A673 (cell line): ENCODE results near the gene RITA1. TPM values are rescaled to one million over a fixed set of nuclear protein-coding genes. Genes with fewer than 3 reads are reported as not detected.
"Not testable (repeated sequence)": the region's sequence is repeated elsewhere in the genome, so short reads cannot be mapped to it uniquely, and the experiment has no call there.

Experiments
- BruUV-seq: library from RNA; stranded (reverse); fragments of 400-500 nt; replicated peaks from 2 replicates; lab custom pipeline; 2021; lab: Mats Ljungman, UMichigan
- CTCF ChIA-PET: fragments of 300-600 bp; sonication (Branson Sonifier 250); formaldehyde crosslinking; loops from one replicate; lab custom pipeline; 2022; ENCODE audit warnings: antibody characterized with exemption; lab: Charles Lee
- POLR2A ChIA-PET: fragments of 300-600 bp; sonication (Branson Sonifier 250); formaldehyde crosslinking; loops from one replicate; lab custom pipeline; 2022; ENCODE audit warnings: antibody characterized with exemption; ENCODE audit not compliant: low non-redundant PET; lab: Charles Lee
- DNase-seq: peaks from one replicate; pipeline ENCODE4 v3.0.0-alpha.2; 2015; ENCODE audit warnings: low spot score
- H3K27ac ChIP-seq: fragments of 200-600 bp; sonication (generic); 2 replicates; pipeline ENCODE4 v1.5.1; 2016; ENCODE audit warnings: mixed run types, low read depth, mild to moderate bottlenecking, mixed read lengths, antibody characterized with exemption, low read length; ENCODE audit not compliant: poor library complexity, severe bottlenecking
- H3K27me3 ChIP-seq: fragments of 200-600 bp; sonication (generic); replicated peaks from 2 replicates; pipeline ENCODE4 v1.6.1; 2017; ENCODE audit warnings: mixed run types, low read depth, mild to moderate bottlenecking, mixed read lengths, antibody characterized with exemption, low read length; ENCODE audit not compliant: insufficient read depth, poor library complexity
- H3K36me3 ChIP-seq: fragments of 200-600 bp; sonication (generic); 2 replicates; pipeline ENCODE4 v1.6.1; 2016; ENCODE audit warnings: mixed run types, mild to moderate bottlenecking, mixed read lengths, antibody characterized with exemption, low read length; ENCODE audit not compliant: insufficient read depth, poor library complexity, severe bottlenecking
- H3K4me1 ChIP-seq: fragments of 200-600 bp; sonication (generic); 2 replicates; pipeline ENCODE4 v1.6.1; 2017; ENCODE audit warnings: mixed run types, mild to moderate bottlenecking, mixed read lengths, antibody characterized with exemption, low read length; ENCODE audit not compliant: insufficient read depth, poor library complexity, severe bottlenecking
- H3K4me3 ChIP-seq: fragments of 200-600 bp; sonication (generic); 2 replicates; pipeline ENCODE4 v1.5.1; 2016; ENCODE audit warnings: low read depth, mixed run types, mild to moderate bottlenecking, mixed read lengths, low read length; ENCODE audit not compliant: poor library complexity, severe bottlenecking
- H3K9me3 ChIP-seq: fragments of 200-600 bp; sonication (generic); 2 replicates; pipeline ENCODE4 v1.6.1; 2016; ENCODE audit warnings: mixed run types, low read depth, mild to moderate bottlenecking, mixed read lengths, antibody characterized with exemption, low read length; ENCODE audit not compliant: poor library complexity, severe bottlenecking
- CTCF ChIP-seq: fragments of 300-800, 200-600 bp; sonication (generic); conservative IDR thresholded peaks from 2 replicates; pipeline ENCODE4 v1.5.1; 2017; ENCODE audit warnings: low read depth, mild to moderate bottlenecking, antibody characterized with exemption, low read length, moderate library complexity, mixed read lengths
- EZH2 ChIP-seq: fragments of 200-600 bp; sonication (generic); IDR thresholded peaks from 2 replicates; pipeline ENCODE4 v1.6.1; 2017; ENCODE audit warnings: borderline replicate concordance, low read depth, mild to moderate bottlenecking, mixed read lengths, antibody characterized with exemption, low read length; ENCODE audit not compliant: poor library complexity, severe bottlenecking
- intact Hi-C: fragments of 100-400 bp; cut with micrococcal nuclease; formaldehyde crosslinking; loops from one replicate; pipeline ENCODE4 v1.10.0; 2022; ENCODE audit not compliant: unreplicated experiment
- total RNA-seq: library from RNA; stranded (reverse); gene quantifications from 2 replicates; pipeline ENCODE4 v1.2.3, GENCODE V29; 2021

RITA1 gene
- total RNA-seq, 1 experiment from 2014 or later = 22.3 TPM

- no TSS peak for BruUV-seq
- H3K4me3 ChIP-seq = no peak overlapping the region
- POLR2A ChIA-PET = no interaction called here
- no peak overlapping the region for H3K27ac ChIP-seq
- H3K4me1 ChIP-seq = peaks cover 4% of the 10 kb centered on the region
- no peak for DNase-seq
- H3K27me3 ChIP-seq = no peaks in the 10 kb centered on the region
- no peaks in the 10 kb centered on the region for H3K9me3 ChIP-seq
- no peak for TF ChIP-seq EZH2
- intact Hi-C loops = no loop called here
- no peaks in the 10 kb centered on the region for H3K36me3 ChIP-seq
- CTCF ChIA-PET = no interaction called here
Measured at GRCh38 chr12:113140706-113141105, 44.8 kb upstream of the RITA1 start.

DNA sequence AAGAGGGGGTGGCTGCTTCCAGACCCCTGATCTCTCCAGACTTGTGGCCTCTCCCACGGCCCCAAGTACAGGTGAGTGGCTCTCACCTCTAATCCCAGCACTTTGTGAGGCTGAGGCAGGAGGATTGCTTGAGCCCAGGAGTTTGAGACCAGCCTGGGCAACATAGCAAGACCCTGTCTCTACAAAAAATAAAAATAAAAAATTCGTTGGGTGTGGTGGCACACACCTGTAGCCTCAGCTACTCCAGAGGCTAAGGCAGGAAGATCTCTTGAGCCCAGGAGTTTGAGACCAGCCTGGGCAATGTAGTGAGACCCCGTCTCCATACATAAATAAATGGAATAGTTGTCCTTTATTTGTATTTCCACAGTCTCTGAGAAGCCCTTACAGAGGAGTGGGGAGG is 43.8 kb upstream of the RITA1 start:
- H3K9me3 ChIP-seq, H3K27ac ChIP-seq, POLR2A ChIA-PET, BruUV-seq, CTCF ChIA-PET, H3K36me3 ChIP-seq, H3K27me3 ChIP-seq, H3K4me3 ChIP-seq, DNase-seq, H3K4me1 ChIP-seq, intact Hi-C loops: not testable (repeated sequence)

GRCh38 chr12:113142173-113142885 is 43.2 kb upstream of the RITA1 start:
- CTCF ChIA-PET = interaction anchor here (0.5 kb wide), 1 partner anchor 242 kb away, joined by 3 read pairs; no protein-coding TSS in a partner anchor

GRCh38 chr12:113142886-113143332 is 42.6 kb upstream of the RITA1 start:
- no peaks in the 10 kb centered on the region for H3K27me3 ChIP-seq
- BruUV-seq = no TSS peak
- H3K9me3 ChIP-seq = no peaks in the 10 kb centered on the region
- H3K27ac ChIP-seq = no peak overlapping the region
- ChIA-PET POLR2A (no interaction called here), CTCF (interaction anchor here (0.5 kb wide), 1 partner anchor 242 kb away, joined by 3 read pairs; no protein-coding TSS in a partner anchor)
- intact Hi-C loops = no loop called here
- no peak for DNase-seq
- TF ChIP-seq EZH2 (no peak), CTCF (no peak)
- H3K4me3 ChIP-seq = no peak overlapping the region
- no peaks in the 10 kb centered on the region for H3K4me1 ChIP-seq
- H3K36me3 ChIP-seq = no peaks in the 10 kb centered on the region

More at GRCh38 chr12:113142173-113142885, 43.2 kb upstream of the RITA1 start:
- Histone ChIP-seq H3K27ac (no peak overlapping the region), H3K4me3 (no peak overlapping the region), H3K9me3 (no peaks in the 10 kb centered on the region), H3K4me1 (no peaks in the 10 kb centered on the region), H3K27me3 (no peaks in the 10 kb centered on the region), H3K36me3 (no peaks in the 10 kb centered on the region)
- no TSS peak for BruUV-seq
- POLR2A ChIA-PET = no interaction called here
- no peak for DNase-seq
- intact Hi-C loops = no loop called here
- TF ChIP-seq CTCF = no peak
- no peak for TF ChIP-seq EZH2
